ENCODE results near the gene MAGEB5. TPM values are rescaled to one million over a fixed set of nuclear protein-coding genes. Genes with fewer than 3 reads are reported as not detected.

MAGEB5 gene
- total and polyA plus RNA-seq, 2 donors (not counting 3 experiments of a cell fraction or from before 2014, with no cell fraction given): not detected

- dilution Hi-C loops (cut with MboI; ENCODE audit: extremely low pct_ligation_motif_present, low sequenced_read_pairs) (no loop called here), intact Hi-C loops (cut with micrococcal nuclease) (no loop called here)
- Histone ChIP-seq H3K9me1 (replicated peaks; ENCODE audit: control insufficient read depth, extremely low read depth, insufficient read depth, low read length) (no peaks in the 10 kb centered on the region), H3K4me1 (ENCODE audit: control insufficient read depth, extremely low read depth, insufficient read depth, low read length) (no peaks in the 10 kb centered on the region), H3K9ac (replicated peaks; ENCODE audit: extremely low read depth, insufficient read depth, low read length) (no peak overlapping the region), H4K20me1 (replicated peaks; ENCODE audit: control insufficient read depth, extremely low read depth, insufficient read depth, low read length) (no peaks in the 10 kb centered on the region), H3K27me3 (ENCODE audit: control insufficient read depth in 2 of 2, insufficient read depth in 2 of 2, low read length in 2 of 2) (no peaks in the 10 kb centered on the region), H3K4me3 (replicated peaks in 1 of 3; ENCODE audit: insufficient read depth in 1 of 3, low read depth in 1 of 3, low read length in 3 of 3) (no peak overlapping the region), H2AFZ (ENCODE audit: low read depth, low read length) (no peak overlapping the region), H3K79me2 (ENCODE audit: control insufficient read depth, insufficient read depth, low read length) (no peaks in the 10 kb centered on the region), H3K27ac (ENCODE audit: insufficient read depth, low read depth, low read length) (no peak overlapping the region), H3K4me2 (ENCODE audit: insufficient read depth, low read length) (no peak overlapping the region), H3K36me3 (ENCODE audit: control insufficient read depth in 2 of 2, extremely low read depth in 1 of 2, insufficient read depth in 2 of 2, low read length in 2 of 2) (no peaks in the 10 kb centered on the region), H3K9me3 (replicated peaks; ENCODE audit: control insufficient read depth, insufficient read depth, low read length) (no peaks in the 10 kb centered on the region)
- CTCF ChIA-PET: no interaction called here
- DNase-seq (ENCODE audit: low read depth, low spot score): no peak
- FAIRE-seq: no peak
- TF ChIP-seq MAX (IDR thresholded peaks at IDR 0.05; ENCODE audit: insufficient read depth, insufficient read length) (no peak), EZH2 (IDR thresholded peaks at IDR 0.05; ENCODE audit: borderline replicate concordance, low read depth, low read length, severe bottlenecking) (no peak), GATA2 (IDR thresholded peaks at IDR 0.05; ENCODE audit: insufficient read depth, insufficient read length, low read depth, low read length) (no peak), CTCF (IDR thresholded peaks at IDR 0.05; ENCODE audit: extremely low read depth in 1 of 2, insufficient read depth in 1 of 2, low read depth in 1 of 2, low read length in 2 of 2) (no peak), POLR2A (IDR thresholded peaks at IDR 0.05; ENCODE audit: low read depth, low read length) (no peak), MYC (IDR thresholded peaks at IDR 0.05; ENCODE audit: low read depth, low read length) (no peak)
- POLR2A ChIA-PET: no interaction called here
- BruUV-seq (replicated peaks): no TSS peak
Measured at GRCh38 chrX:26234177-26234576, 18.2 kb downstream of the MAGEB5 start.

DNA sequence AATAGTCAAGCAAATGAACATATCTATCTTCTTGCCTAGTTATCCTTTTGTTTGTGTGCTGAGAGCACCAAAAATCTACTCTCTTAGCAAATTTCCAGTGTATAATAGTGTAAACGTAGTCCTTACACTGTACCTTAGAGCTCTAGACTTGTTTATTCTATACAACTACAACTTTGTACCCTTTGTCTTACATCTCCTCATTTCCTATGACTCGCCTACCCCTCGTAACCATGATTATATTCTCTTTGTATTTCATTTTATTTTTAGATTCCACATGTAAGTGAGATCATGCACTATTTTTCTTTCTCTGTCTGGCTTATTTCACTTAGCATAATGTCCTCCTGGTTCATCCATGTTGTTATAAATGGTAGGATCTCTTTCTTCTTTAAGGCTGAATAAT, 37.6 kb downstream of the MAGEB5 start:
- no peaks in the 10 kb centered on the region for H4K20me1 ChIP-seq (replicated peaks; ENCODE audit: control insufficient read depth, extremely low read depth, insufficient read depth, low read length)
- H3K79me2 ChIP-seq (ENCODE audit: control insufficient read depth, insufficient read depth, low read length): no peaks in the 10 kb centered on the region
- H3K4me3 ChIP-seq (replicated peaks in 1 of 3; ENCODE audit: insufficient read depth in 1 of 3, low read depth in 1 of 3, low read length in 3 of 3): no peak overlapping the region
- H3K4me1 ChIP-seq (ENCODE audit: control insufficient read depth, extremely low read depth, insufficient read depth, low read length): no peaks in the 10 kb centered on the region
- no peaks in the 10 kb centered on the region for H3K36me3 ChIP-seq (ENCODE audit: control insufficient read depth in 2 of 2, extremely low read depth in 1 of 2, insufficient read depth in 2 of 2, low read length in 2 of 2)
- H3K9me1 ChIP-seq (replicated peaks; ENCODE audit: control insufficient read depth, extremely low read depth, insufficient read depth, low read length): no peaks in the 10 kb centered on the region
- ChIA-PET POLR2A (no interaction called here), CTCF (no interaction called here)
- dilution Hi-C loops (cut with MboI; ENCODE audit: extremely low pct_ligation_motif_present, low sequenced_read_pairs): no loop called here
- no TSS peak for BruUV-seq (replicated peaks)
- no peak overlapping the region for H3K4me2 ChIP-seq (ENCODE audit: insufficient read depth, low read length)
- peak overlapping the region; percentile 9 for H3K9ac ChIP-seq (replicated peaks; ENCODE audit: extremely low read depth, insufficient read depth, low read length)
- no peak overlapping the region for H2AFZ ChIP-seq (ENCODE audit: low read depth, low read length)
- no peaks in the 10 kb centered on the region for H3K9me3 ChIP-seq (replicated peaks; ENCODE audit: control insufficient read depth, insufficient read depth, low read length)
- TF ChIP-seq CTCF (IDR thresholded peaks at IDR 0.05; ENCODE audit: extremely low read depth in 1 of 2, insufficient read depth in 1 of 2, low read depth in 1 of 2, low read length in 2 of 2) (no peak), FOS (IDR thresholded peaks at IDR 0.05; ENCODE audit: borderline replicate concordance, insufficient read depth, low read length) (peak; percentile 50), MYC (IDR thresholded peaks at IDR 0.05; ENCODE audit: low read depth, low read length) (no peak), POLR2AphosphoS5 (IDR thresholded peaks at IDR 0.05; ENCODE audit: insufficient read depth, low read depth, low read length) (no peak), JUN (IDR thresholded peaks at IDR 0.05; ENCODE audit: borderline replicate concordance, insufficient read depth, insufficient read length, low read depth) (peak; percentile 33), POLR2A (IDR thresholded peaks at IDR 0.05; ENCODE audit: low read depth, low read length) (no peak), MAX (IDR thresholded peaks at IDR 0.05; ENCODE audit: insufficient read depth, insufficient read length) (no peak), EZH2 (IDR thresholded peaks at IDR 0.05; ENCODE audit: borderline replicate concordance, low read depth, low read length, severe bottlenecking) (no peak), GATA2 (IDR thresholded peaks at IDR 0.05; ENCODE audit: insufficient read depth, insufficient read length, low read depth, low read length) (no peak)
- no peak overlapping the region for H3K27ac ChIP-seq (ENCODE audit: insufficient read depth, low read depth, low read length)
- intact Hi-C loops (cut with micrococcal nuclease): no loop called here
- no peak for FAIRE-seq
- no peaks in the 10 kb centered on the region for H3K27me3 ChIP-seq (ENCODE audit: control insufficient read depth in 2 of 2, insufficient read depth in 2 of 2, low read length in 2 of 2)
- DNase-seq (ENCODE audit: low read depth, low spot score): peak; percentile 17

Data from endothelial cell of umbilical vein (primary cell).